PC-9 (cell line): ENCODE measurements around the gene LRP10.

Experiments used
- EZH2 ChIP-seq: fragments of 200-600 bp; sonication (generic); IDR thresholded peaks from 2 replicates; pipeline ENCODE4 v1.8.0; 2017; ENCODE audit warnings: antibody characterized with exemption, low read depth
- TF ChIP-seq, protein P1 (sequence below): fragments of 200-600 bp; sonication (generic); conservative IDR thresholded peaks from 2 replicates; pipeline ENCODE4 v1.6.1; 2017; ENCODE audit warnings: mixed run types, antibody characterized with exemption, mild to moderate bottlenecking, moderate library complexity

DNA sequence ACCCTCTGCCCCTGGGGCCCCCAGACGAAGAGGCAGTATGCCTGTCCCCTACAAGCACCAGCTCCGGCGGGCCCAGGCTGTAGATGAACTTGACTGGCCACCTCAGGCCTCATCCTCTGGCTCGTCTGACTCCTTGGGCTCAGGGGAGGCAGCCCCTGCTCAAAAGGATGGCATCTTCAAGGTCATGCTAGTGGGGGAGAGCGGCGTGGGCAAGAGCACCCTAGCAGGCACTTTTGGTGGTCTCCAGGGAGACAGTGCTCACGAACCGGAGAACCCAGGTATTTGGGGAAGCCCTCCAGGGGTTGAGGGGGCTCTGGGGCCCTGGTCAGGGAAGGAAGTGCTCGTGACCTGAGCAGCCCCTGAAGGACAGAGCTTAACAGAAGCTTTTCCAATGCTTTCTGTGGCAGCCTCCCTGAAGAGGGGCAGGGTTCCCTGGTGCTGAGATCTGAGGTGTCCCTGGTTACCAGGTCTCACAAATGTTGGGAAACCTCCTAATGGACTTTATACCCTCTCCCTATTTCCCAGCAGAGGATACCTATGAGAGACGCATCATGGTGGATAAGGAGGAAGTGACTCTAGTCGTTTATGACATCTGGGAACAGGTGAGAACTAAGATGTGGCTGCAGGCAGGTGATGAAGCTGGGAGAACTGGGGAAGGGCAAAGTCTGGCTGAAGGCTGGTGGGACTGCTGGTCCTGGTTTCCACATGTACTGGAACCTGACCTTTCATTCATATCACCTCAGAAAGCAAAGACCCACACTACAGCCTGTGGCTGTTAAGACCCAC lies 13.4 kb downstream of the LRP10 start:
- TF ChIP-seq, protein P1, sequence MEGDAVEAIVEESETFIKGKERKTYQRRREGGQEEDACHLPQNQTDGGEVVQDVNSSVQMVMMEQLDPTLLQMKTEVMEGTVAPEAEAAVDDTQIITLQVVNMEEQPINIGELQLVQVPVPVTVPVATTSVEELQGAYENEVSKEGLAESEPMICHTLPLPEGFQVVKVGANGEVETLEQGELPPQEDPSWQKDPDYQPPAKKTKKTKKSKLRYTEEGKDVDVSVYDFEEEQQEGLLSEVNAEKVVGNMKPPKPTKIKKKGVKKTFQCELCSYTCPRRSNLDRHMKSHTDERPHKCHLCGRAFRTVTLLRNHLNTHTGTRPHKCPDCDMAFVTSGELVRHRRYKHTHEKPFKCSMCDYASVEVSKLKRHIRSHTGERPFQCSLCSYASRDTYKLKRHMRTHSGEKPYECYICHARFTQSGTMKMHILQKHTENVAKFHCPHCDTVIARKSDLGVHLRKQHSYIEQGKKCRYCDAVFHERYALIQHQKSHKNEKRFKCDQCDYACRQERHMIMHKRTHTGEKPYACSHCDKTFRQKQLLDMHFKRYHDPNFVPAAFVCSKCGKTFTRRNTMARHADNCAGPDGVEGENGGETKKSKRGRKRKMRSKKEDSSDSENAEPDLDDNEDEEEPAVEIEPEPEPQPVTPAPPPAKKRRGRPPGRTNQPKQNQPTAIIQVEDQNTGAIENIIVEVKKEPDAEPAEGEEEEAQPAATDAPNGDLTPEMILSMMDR = no peak
- no peak for TF ChIP-seq EZH2
